ENCODE measurements around the gene LZTS2.
"Not testable (repeated sequence)": the region's sequence is repeated elsewhere in the genome, so short reads cannot be mapped to it uniquely, and the experiment has no call there.

The LZTS2 gene

GRCh38 chr10:101028446-101029337 lies 29.1 kb downstream of the LZTS2 start:
- no peak overlapping the region for H3K27ac Mint-ChIP-seq
- peaks cover 33% of the 10 kb centered on the region for H3K27me3 Mint-ChIP-seq
- H3K36me3 Mint-ChIP-seq, result no peaks in the 10 kb centered on the region
- H3K4me1 Mint-ChIP-seq, result peaks cover 23% of the 10 kb centered on the region
- H3K4me3 Mint-ChIP-seq, result no peak overlapping the region
- H3K9me3 Mint-ChIP-seq, result no peaks in the 10 kb centered on the region
- no peak for ATAC-seq

GRCh38 chr10:101029520-101030295 lies 30.1 kb downstream of the LZTS2 start:
- H3K4me1 Mint-ChIP-seq, result peaks cover 23% of the 10 kb centered on the region
- H3K27ac Mint-ChIP-seq, result no peak overlapping the region
- H3K36me3 Mint-ChIP-seq, result no peaks in the 10 kb centered on the region
- H3K27me3 Mint-ChIP-seq, result peaks cover 33% of the 10 kb centered on the region
- no peaks in the 10 kb centered on the region for H3K9me3 Mint-ChIP-seq
- no peak for ATAC-seq
- H3K4me3 Mint-ChIP-seq, result no peak overlapping the region

GRCh38 chr10:101030496-101031127 lies 31.0 kb downstream of the LZTS2 start:
- Mint-ChIP-seq H3K9me3 (no peaks in the 10 kb centered on the region), H3K27ac (peak overlapping the region; percentile 63), H3K27me3 (peaks cover 33% of the 10 kb centered on the region), H3K4me3 (peak overlapping the region; percentile 90), H3K4me1 (peaks cover 23% of the 10 kb centered on the region), H3K36me3 (no peaks in the 10 kb centered on the region)
- ATAC-seq, result no peak

GRCh38 chr10:101031128-101031795 lies 31.7 kb downstream of the LZTS2 start, which contains the start of the genes PDZD7 and SFXN3:
Gene PDZD7, minus strand, starts transcription at chr10:101031129. Its CDS starts 910 bp downstream, at chr10:101030219.
Gene SFXN3, plus strand, starts transcription at chr10:101031234. Its CDS starts 3,461 bp downstream, at chr10:101034695.
- H3K27me3 Mint-ChIP-seq, result peaks cover 33% of the 10 kb centered on the region
- peaks cover 5% of the 10 kb centered on the region for H3K36me3 Mint-ChIP-seq
- no peaks in the 10 kb centered on the region for H3K9me3 Mint-ChIP-seq
- peaks cover 23% of the 10 kb centered on the region for H3K4me1 Mint-ChIP-seq
- ATAC-seq, result peak; percentile 95
- H3K4me3 Mint-ChIP-seq, result peak within 1 kb of the TSS; percentile 90
- peak within 1 kb of the TSS; percentile 63 for H3K27ac Mint-ChIP-seq

- Mint-ChIP-seq H3K9me3 (no peaks in the 10 kb centered on the region), H3K4me3 (peak overlapping the region; percentile 90), H3K4me1 (peaks cover 23% of the 10 kb centered on the region), H3K27me3 (peaks cover 30% of the 10 kb centered on the region), H3K36me3 (peaks cover 13% of the 10 kb centered on the region), H3K27ac (peak overlapping the region; percentile 63)
- peak; percentile 71 for ATAC-seq
These were observed 32.4 kb downstream of the LZTS2 start for GRCh38 chr10:101031796-101032636.

- Mint-ChIP-seq H3K4me1 (peaks cover 23% of the 10 kb centered on the region), H3K36me3 (peaks cover 20% of the 10 kb centered on the region), H3K27me3 (peaks cover 23% of the 10 kb centered on the region), H3K4me3 (peak overlapping the region; percentile 90), H3K27ac (peak overlapping the region; percentile 63), H3K9me3 (no peaks in the 10 kb centered on the region)
- peak; percentile 31 for ATAC-seq
These were observed 33.1 kb downstream of the LZTS2 start for GRCh38 chr10:101032637-101033224.

GRCh38 chr10:101033276-101033675 lies 33.7 kb downstream of the LZTS2 start:
- H3K9me3 Mint-ChIP-seq, result no peaks in the 10 kb centered on the region
- no peak for ATAC-seq
- peaks cover 23% of the 10 kb centered on the region for H3K4me1 Mint-ChIP-seq
- H3K27me3 Mint-ChIP-seq, result peaks cover 17% of the 10 kb centered on the region
- H3K36me3 Mint-ChIP-seq, result peaks cover 25% of the 10 kb centered on the region
- no peak overlapping the region for H3K4me3 Mint-ChIP-seq
- peak overlapping the region; percentile 63 for H3K27ac Mint-ChIP-seq

- H3K4me1 Mint-ChIP-seq, result peaks cover 23% of the 10 kb centered on the region
- not testable (repeated sequence) for H3K27me3 Mint-ChIP-seq, H3K4me3 Mint-ChIP-seq, H3K27ac Mint-ChIP-seq, ATAC-seq, H3K9me3 Mint-ChIP-seq
- peaks cover 29% of the 10 kb centered on the region for H3K36me3 Mint-ChIP-seq
These were observed 34.8 kb downstream of the LZTS2 start for GRCh38 chr10:101034404-101034803.

GRCh38 chr10:101035314-101035713 lies 35.7 kb downstream of the LZTS2 start:
- Mint-ChIP-seq H3K36me3 (peaks cover 29% of the 10 kb centered on the region), H3K27ac (no peak overlapping the region), H3K4me3 (no peak overlapping the region), H3K27me3 (no peaks in the 10 kb centered on the region), H3K4me1 (peaks cover 23% of the 10 kb centered on the region), H3K9me3 (no peaks in the 10 kb centered on the region)
- ATAC-seq, result no peak

GRCh38 chr10:101035916-101036702 lies 36.5 kb downstream of the LZTS2 start:
- H3K36me3 Mint-ChIP-seq, result peaks cover 29% of the 10 kb centered on the region
- H3K9me3 Mint-ChIP-seq, result no peaks in the 10 kb centered on the region
- ATAC-seq, result no peak
- peaks cover 21% of the 10 kb centered on the region for H3K4me1 Mint-ChIP-seq
- no peak overlapping the region for H3K27ac Mint-ChIP-seq
- H3K4me3 Mint-ChIP-seq, result no peak overlapping the region
- no peaks in the 10 kb centered on the region for H3K27me3 Mint-ChIP-seq

GRCh38 chr10:101036726-101037125 lies 37.1 kb downstream of the LZTS2 start:
- H3K27me3 Mint-ChIP-seq, result no peaks in the 10 kb centered on the region
- no peak overlapping the region for H3K4me3 Mint-ChIP-seq
- ATAC-seq, result no peak
- H3K27ac Mint-ChIP-seq, result no peak overlapping the region
- peaks cover 29% of the 10 kb centered on the region for H3K36me3 Mint-ChIP-seq
- no peaks in the 10 kb centered on the region for H3K9me3 Mint-ChIP-seq
- peaks cover 21% of the 10 kb centered on the region for H3K4me1 Mint-ChIP-seq

GRCh38 chr10:101038484-101038883 lies 38.9 kb downstream of the LZTS2 start:
- no peak for ATAC-seq
- H3K9me3 Mint-ChIP-seq, result no peaks in the 10 kb centered on the region
- no peaks in the 10 kb centered on the region for H3K27me3 Mint-ChIP-seq
- no peak overlapping the region for H3K4me3 Mint-ChIP-seq
- H3K27ac Mint-ChIP-seq, result no peak overlapping the region
- H3K36me3 Mint-ChIP-seq, result peaks cover 29% of the 10 kb centered on the region
- H3K4me1 Mint-ChIP-seq, result peaks cover 23% of the 10 kb centered on the region

- Mint-ChIP-seq H3K36me3 (peaks cover 29% of the 10 kb centered on the region), H3K27ac (no peak overlapping the region), H3K9me3 (no peaks in the 10 kb centered on the region), H3K4me1 (peaks cover 25% of the 10 kb centered on the region), H3K27me3 (no peaks in the 10 kb centered on the region), H3K4me3 (no peak overlapping the region)
- no peak for ATAC-seq
These were observed 40.5 kb downstream of the LZTS2 start for GRCh38 chr10:101040061-101040460.

Data from stimulated activated memory B cell treated with anti-CD40 and anti-IgM and Interleukin-4, amounts not matched to agents 10 μg/mL and 1 μg/mL and 100 μg/mL, for 72 hours (primary cell).